Kidney (tissue), 14 donors: Measurements from ENCODE around the gene MTCL1. TPM values are rescaled to one million over a fixed set of nuclear protein-coding genes. Genes with fewer than 3 reads are reported as not detected.

ENCODE experiments used
- DNase-seq, 5 donors: peaks; one replicate each; pipeline ENCODE4 v3.0.0-alpha.2; 2013 to 2020
- FAIRE-seq: peaks from 2 replicates; lab custom pipeline; 2012; peaks lifted over from hg19 to GRCh38; lab: Jason Lieb, UNC
- H3K27ac ChIP-seq, 2 donors: one replicate each; pipeline ENCODE4 v1.7.0; 2013; ENCODE audit warnings: low read depth in 2 of 2, low read length in 2 of 2, inconsistent platforms in 1 of 2
- H3K27me3 ChIP-seq: one replicate; pipeline ENCODE4 v1.7.1; 2013; ENCODE audit warnings: low read length, inconsistent platforms; ENCODE audit not compliant: control insufficient read depth, insufficient read depth
- H3K36me3 ChIP-seq, 3 donors: one replicate each; pipeline versions ENCODE4 v1.7.0 to v1.7.1; 2013; ENCODE audit warnings: low read length in 3 of 3, control low read depth in 1 of 3, inconsistent platforms in 1 of 3; ENCODE audit not compliant: insufficient read depth in 3 of 3, control insufficient read depth in 2 of 3
- H3K4me1 ChIP-seq, 3 donors: one replicate each; pipeline versions ENCODE4 v1.7.0 to v1.7.1; 2013; ENCODE audit warnings: low read length in 3 of 3, inconsistent platforms in 1 of 3, low read depth in 1 of 3; ENCODE audit not compliant: control insufficient read depth in 2 of 3, insufficient read depth in 2 of 3
- H3K4me3 ChIP-seq, 3 donors: one replicate each; pipeline versions ENCODE4 v1.7.0 to v1.8.1; 2013; ENCODE audit warnings: low read length in 3 of 3, control low read depth in 1 of 3, inconsistent platforms in 1 of 3
- H3K9ac ChIP-seq, 3 donors: one replicate each; pipeline versions ENCODE4 v1.7.0 to v1.7.1; 2013; ENCODE audit warnings: low read length in 3 of 3, control low read depth in 1 of 3, inconsistent platforms in 1 of 3
- H3K9me3 ChIP-seq, 3 donors: one replicate each; pipeline versions ENCODE4 v1.7.0 to v1.7.1; 2013; ENCODE audit warnings: low read length in 3 of 3, control low read depth in 1 of 3, inconsistent platforms in 1 of 3; ENCODE audit not compliant: control insufficient read depth in 2 of 3, insufficient read depth in 1 of 3
- intact Hi-C: fragments of 100-400 bp; cut with DNase I; formaldehyde crosslinking; loops from one replicate; pipeline ENCODE4 v1.11.1; 2022
- polyA plus RNA-seq: library from polyadenylated mRNA; stranded (reverse); fragments of 350-450 nt; fragmentation: Illumina TruSeq; extraction: RNeasy Lipid Tissue Mini Kit (QIAGEN cat#74804); gene quantifications from one replicate; pipeline ENCODE4 v1.2.3, GENCODE V29; 2014; ENCODE audit warnings: low read depth, low replicate concordance; ENCODE audit not compliant: insufficient read depth
- total RNA-seq: library from RNA; stranded (reverse); fragmentation: NEBNext Ultra II Directional; extraction: Animal tissue kit (Norgen Biotek cat#: 25700); gene quantifications from one replicate; pipeline ENCODE4 v1.2.1, GENCODE V29; 2021
- TF ChIP-seq, protein P1 (sequence below): IDR thresholded peaks from 3 replicates; pipeline ENCODE4 v1.5.1; 2012; ENCODE audit warnings: mild to moderate bottlenecking, moderate library complexity, borderline replicate concordance; ENCODE audit not compliant: insufficient read depth; ENCODE audit errors: extremely low read depth
- donor health status: control.
- donor health status: control.
- donor health status: control.
- donor health status: control.
- donor health status: control.
- donor health status: DM: yes; HTN: yes; CAD: no.
- donor health status: Normal renal cell carcinoma (clear cell type).

The MTCL1 gene
- total and polyA plus RNA-seq, 2 donors from 2014 or later, result 2.5 to 15.3 TPM

DNA sequence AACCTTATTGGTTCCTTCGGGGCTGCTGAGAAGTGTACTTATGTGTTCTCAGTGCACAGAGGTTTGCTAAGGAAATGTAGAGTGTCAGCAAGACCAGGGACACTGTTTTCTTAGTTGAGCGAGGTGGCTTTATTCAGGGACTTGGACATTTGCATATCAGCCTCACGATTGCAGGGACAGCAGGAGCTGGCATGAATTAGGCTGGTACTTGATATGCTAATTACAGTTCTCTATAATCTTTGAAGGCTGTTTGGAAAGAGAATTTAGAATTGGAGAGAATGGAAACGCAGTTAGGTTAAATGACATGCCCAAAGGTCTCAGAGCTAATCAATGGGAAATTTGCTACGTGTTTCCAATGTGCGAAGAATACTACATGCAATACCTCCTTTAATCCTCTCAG is 18.7 kb upstream of the MTCL1 start:
- no peak overlapping the region for H3K27ac ChIP-seq
- no peak overlapping the region for H3K4me3 ChIP-seq
- H3K4me1 ChIP-seq, result no peaks in the 10 kb centered on the region
- FAIRE-seq (no peak), DNase-seq (no peak)
- no peaks in the 10 kb centered on the region for H3K27me3 ChIP-seq
- TF ChIP-seq, protein P1, sequence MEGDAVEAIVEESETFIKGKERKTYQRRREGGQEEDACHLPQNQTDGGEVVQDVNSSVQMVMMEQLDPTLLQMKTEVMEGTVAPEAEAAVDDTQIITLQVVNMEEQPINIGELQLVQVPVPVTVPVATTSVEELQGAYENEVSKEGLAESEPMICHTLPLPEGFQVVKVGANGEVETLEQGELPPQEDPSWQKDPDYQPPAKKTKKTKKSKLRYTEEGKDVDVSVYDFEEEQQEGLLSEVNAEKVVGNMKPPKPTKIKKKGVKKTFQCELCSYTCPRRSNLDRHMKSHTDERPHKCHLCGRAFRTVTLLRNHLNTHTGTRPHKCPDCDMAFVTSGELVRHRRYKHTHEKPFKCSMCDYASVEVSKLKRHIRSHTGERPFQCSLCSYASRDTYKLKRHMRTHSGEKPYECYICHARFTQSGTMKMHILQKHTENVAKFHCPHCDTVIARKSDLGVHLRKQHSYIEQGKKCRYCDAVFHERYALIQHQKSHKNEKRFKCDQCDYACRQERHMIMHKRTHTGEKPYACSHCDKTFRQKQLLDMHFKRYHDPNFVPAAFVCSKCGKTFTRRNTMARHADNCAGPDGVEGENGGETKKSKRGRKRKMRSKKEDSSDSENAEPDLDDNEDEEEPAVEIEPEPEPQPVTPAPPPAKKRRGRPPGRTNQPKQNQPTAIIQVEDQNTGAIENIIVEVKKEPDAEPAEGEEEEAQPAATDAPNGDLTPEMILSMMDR, result no peak
- no peak overlapping the region for H3K9ac ChIP-seq
- H3K9me3 ChIP-seq, result no peaks in the 10 kb centered on the region
- intact Hi-C loops, result no loop called here
- no peaks in the 10 kb centered on the region for H3K36me3 ChIP-seq

DNA sequence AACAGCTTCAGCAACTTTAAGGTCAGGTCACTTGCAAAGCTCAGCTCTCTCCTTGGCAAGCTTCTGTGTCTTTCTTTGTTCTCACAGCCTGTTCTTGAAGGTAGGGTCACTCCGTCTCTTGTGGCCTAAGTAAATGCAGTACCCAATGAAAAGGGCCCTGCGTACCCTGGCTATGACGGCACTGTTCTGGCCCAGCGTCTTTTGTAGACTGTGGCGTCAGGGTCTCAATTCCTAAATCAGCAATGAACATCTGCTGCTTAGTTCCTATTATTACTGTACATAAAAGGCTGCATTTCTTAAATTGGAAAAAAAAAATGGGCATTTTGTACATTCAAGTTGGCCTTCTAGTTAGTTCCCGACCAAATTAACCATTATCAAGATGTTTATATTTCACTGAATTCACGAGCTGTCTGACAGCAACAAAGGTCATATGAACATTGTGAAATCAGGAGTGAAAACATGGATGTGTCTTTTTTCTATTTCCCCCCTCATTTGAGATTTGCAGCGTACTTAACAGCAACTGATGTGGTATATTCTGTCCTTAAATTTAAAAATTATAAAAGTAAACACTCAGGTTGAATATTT is 17.0 kb upstream of the MTCL1 start:
- intact Hi-C loops, result no loop called here
- H3K27me3 ChIP-seq, result no peaks in the 10 kb centered on the region
- DNase-seq (no peak), FAIRE-seq (no peak)
- no peaks in the 10 kb centered on the region for H3K4me1 ChIP-seq
- H3K27ac ChIP-seq, result no peak overlapping the region
- H3K9ac ChIP-seq, result no peak overlapping the region
- no peak overlapping the region for H3K4me3 ChIP-seq
- H3K9me3 ChIP-seq, result no peaks in the 10 kb centered on the region
- TF ChIP-seq, protein P1, result no peak
- no peaks in the 10 kb centered on the region for H3K36me3 ChIP-seq

DNA sequence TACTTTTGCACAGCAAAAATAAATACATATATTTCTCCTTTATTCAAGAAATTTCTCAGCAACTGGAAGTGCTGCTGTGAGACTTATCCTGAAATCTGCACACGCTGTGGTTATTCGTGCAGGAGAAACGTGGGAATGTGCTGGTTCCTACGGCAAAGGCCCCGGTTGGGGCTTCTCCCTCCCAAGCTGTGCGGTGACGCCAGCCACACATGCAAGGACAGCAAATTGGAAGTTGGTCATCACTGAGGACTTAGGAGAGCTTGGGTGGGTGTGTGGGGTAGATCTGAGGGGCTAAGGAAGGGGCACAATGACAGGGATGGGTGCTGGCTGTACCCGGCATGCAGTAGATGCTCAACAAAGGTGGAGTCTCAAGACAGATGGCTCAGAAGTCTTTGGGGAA is 16.5 kb upstream of the MTCL1 start:
- Histone ChIP-seq H3K4me3 (no peak overlapping the region), H3K4me1 (no peaks in the 10 kb centered on the region), H3K27me3 (no peaks in the 10 kb centered on the region), H3K9ac (no peak overlapping the region), H3K9me3 (no peaks in the 10 kb centered on the region), H3K27ac (no peak overlapping the region), H3K36me3 (no peaks in the 10 kb centered on the region)
- intact Hi-C loops, result no loop called here
- FAIRE-seq, result no peak
- TF ChIP-seq, protein P1, result no peak
- no peak for DNase-seq

DNA sequence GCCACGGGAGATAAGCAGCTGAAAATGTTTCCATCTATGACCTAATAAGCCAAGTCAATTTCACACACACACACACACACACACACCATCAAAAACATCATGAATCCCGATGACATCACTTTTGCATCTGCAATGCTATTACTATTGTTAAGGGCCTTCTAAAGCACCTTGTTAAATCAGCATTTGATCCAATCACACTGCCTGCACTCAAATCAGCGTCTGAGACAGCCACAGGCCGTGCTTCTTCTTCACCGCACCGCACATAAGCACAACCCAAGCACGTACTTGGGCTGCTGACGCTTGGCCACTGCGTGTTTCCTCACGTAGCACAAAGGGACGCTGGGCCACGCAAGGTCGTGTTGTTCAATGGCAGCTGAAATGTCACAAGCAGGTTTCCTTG is 15.8 kb upstream of the MTCL1 start:
- intact Hi-C loops, result no loop called here
- no peak overlapping the region for H3K4me3 ChIP-seq
- DNase-seq (no peak), FAIRE-seq (no peak)
- H3K9me3 ChIP-seq, result no peaks in the 10 kb centered on the region
- no peaks in the 10 kb centered on the region for H3K36me3 ChIP-seq
- H3K27ac ChIP-seq, result no peak overlapping the region
- TF ChIP-seq, protein P1, result no peak
- no peaks in the 10 kb centered on the region for H3K4me1 ChIP-seq
- no peaks in the 10 kb centered on the region for H3K27me3 ChIP-seq
- no peak overlapping the region for H3K9ac ChIP-seq
